ENCODE results near the gene GIMAP1. TPM values are rescaled to one million over a fixed set of nuclear protein-coding genes. Genes with fewer than 3 reads are reported as not detected.

Gene GIMAP1
- total RNA-seq, 1 experiment from 2014 or later, result 0.10 TPM

DNA sequence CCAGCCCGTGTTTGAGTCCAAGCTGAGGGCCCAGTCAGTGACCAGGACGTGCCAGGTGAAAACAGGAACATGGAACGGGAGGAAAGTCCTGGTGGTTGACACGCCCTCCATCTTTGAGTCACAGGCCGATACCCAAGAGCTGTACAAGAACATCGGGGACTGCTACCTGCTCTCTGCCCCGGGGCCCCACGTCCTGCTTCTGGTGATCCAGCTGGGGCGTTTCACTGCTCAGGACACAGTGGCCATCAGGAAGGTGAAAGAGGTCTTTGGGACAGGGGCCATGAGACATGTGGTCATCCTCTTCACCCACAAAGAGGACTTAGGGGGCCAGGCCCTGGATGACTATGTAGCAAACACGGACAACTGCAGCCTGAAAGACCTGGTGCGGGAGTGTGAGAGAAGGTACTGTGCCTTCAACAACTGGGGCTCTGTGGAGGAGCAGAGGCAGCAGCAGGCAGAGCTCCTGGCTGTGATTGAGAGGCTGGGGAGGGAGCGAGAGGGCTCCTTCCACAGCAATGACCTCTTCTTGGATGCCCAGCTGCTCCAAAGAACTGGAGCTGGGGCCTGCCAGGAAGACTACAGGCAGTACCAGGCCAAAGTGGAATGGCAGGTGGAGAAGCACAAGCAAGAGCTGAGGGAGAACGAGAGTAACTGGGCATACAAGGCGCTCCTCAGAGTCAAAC lies 26.0 kb downstream of the GIMAP1 start:
- Histone ChIP-seq H3K4me1 (ENCODE audit: control insufficient read depth in 1 of 2, insufficient read depth in 2 of 2, low read length in 2 of 2) (peaks cover 0 to 10% of the 10 kb centered on the region in 2 experiments; a peak in 3 of 4 replicates), H3K4me3 (replicated peaks in 1 of 2; ENCODE audit: low read depth in 1 of 2, low read length in 2 of 2) (no peak overlapping the region), H3K27ac (ENCODE audit: low read depth, low read length) (no peak overlapping the region), H3K9me2 (ENCODE audit: insufficient read depth) (no peaks in the 10 kb centered on the region), H3K9me3 (ENCODE audit: control insufficient read depth in 1 of 2, insufficient read depth in 1 of 2, low read depth in 1 of 2, low read length in 2 of 2) (no peaks in the 10 kb centered on the region), H3K4me2 (ENCODE audit: low read length) (no peak overlapping the region), H4K20me1 (ENCODE audit: insufficient read depth) (no peaks in the 10 kb centered on the region), H3K27me3 (ENCODE audit: insufficient read depth, low read length) (peaks cover 53% of the 10 kb centered on the region), H3K36me3 (ENCODE audit: control insufficient read depth in 1 of 2, insufficient read depth in 2 of 2, low read length in 2 of 2) (no peaks in the 10 kb centered on the region), H3K9ac (ENCODE audit: low read length) (no peak overlapping the region), H2AFZ (ENCODE audit: low read depth, low read length, poor library complexity, severe bottlenecking) (no peak overlapping the region), H3K79me2 (ENCODE audit: insufficient read depth, low read length) (no peaks in the 10 kb centered on the region)
- no peak for DNase-seq (ENCODE audit: low read depth, low spot score)
- TF ChIP-seq SRF (IDR thresholded peaks at IDR 0.05; ENCODE audit: low read depth) (no peak), EZH2phosphoT487 (IDR thresholded peaks at IDR 0.05; ENCODE audit: borderline replicate concordance) (no peak), SIN3A (IDR thresholded peaks at IDR 0.05; ENCODE audit: low read depth) (no peak), ZNF274 (IDR thresholded peaks at IDR 0.05; ENCODE audit: low read depth, low read length) (no peak), JUND (IDR thresholded peaks at IDR 0.05) (no peak), REST (IDR thresholded peaks at IDR 0.05; ENCODE audit: low read depth) (no peak), FOSL1 (IDR thresholded peaks at IDR 0.05; ENCODE audit: low read depth) (no peak), EGR1 (IDR thresholded peaks at IDR 0.05; ENCODE audit: low read depth) (no peak), RAD21 (IDR thresholded peaks at IDR 0.05; ENCODE audit: low read depth) (no peak), POLR2A (IDR thresholded peaks at IDR 0.05; ENCODE audit: borderline replicate concordance, extremely low read depth, insufficient read depth, insufficient read length) (no peak), ZFX (IDR thresholded peaks at IDR 0.05) (no peak), ATF3 (IDR thresholded peaks at IDR 0.05) (no peak), POLR2AphosphoS5 (IDR thresholded peaks at IDR 0.05; ENCODE audit: low read depth, low read length) (no peak), YY1 (IDR thresholded peaks at IDR 0.05; ENCODE audit: extremely low read depth, insufficient replicate concordance, low read depth, low read length) (no peak), SP1 (IDR thresholded peaks at IDR 0.05; ENCODE audit: low read depth) (no peak), CEBPB (IDR thresholded peaks at IDR 0.05; ENCODE audit: low read depth) (no peak)
- TF ChIP-seq, protein P1, sequence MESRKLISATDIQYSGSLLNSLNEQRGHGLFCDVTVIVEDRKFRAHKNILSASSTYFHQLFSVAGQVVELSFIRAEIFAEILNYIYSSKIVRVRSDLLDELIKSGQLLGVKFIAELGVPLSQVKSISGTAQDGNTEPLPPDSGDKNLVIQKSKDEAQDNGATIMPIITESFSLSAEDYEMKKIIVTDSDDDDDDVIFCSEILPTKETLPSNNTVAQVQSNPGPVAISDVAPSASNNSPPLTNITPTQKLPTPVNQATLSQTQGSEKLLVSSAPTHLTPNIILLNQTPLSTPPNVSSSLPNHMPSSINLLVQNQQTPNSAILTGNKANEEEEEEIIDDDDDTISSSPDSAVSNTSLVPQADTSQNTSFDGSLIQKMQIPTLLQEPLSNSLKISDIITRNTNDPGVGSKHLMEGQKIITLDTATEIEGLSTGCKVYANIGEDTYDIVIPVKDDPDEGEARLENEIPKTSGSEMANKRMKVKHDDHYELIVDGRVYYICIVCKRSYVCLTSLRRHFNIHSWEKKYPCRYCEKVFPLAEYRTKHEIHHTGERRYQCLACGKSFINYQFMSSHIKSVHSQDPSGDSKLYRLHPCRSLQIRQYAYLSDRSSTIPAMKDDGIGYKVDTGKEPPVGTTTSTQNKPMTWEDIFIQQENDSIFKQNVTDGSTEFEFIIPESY (IDR thresholded peaks at IDR 0.05; ENCODE audit: extremely low read depth, insufficient replicate concordance, low read length), result no peak
- TF ChIP-seq, protein P2, sequence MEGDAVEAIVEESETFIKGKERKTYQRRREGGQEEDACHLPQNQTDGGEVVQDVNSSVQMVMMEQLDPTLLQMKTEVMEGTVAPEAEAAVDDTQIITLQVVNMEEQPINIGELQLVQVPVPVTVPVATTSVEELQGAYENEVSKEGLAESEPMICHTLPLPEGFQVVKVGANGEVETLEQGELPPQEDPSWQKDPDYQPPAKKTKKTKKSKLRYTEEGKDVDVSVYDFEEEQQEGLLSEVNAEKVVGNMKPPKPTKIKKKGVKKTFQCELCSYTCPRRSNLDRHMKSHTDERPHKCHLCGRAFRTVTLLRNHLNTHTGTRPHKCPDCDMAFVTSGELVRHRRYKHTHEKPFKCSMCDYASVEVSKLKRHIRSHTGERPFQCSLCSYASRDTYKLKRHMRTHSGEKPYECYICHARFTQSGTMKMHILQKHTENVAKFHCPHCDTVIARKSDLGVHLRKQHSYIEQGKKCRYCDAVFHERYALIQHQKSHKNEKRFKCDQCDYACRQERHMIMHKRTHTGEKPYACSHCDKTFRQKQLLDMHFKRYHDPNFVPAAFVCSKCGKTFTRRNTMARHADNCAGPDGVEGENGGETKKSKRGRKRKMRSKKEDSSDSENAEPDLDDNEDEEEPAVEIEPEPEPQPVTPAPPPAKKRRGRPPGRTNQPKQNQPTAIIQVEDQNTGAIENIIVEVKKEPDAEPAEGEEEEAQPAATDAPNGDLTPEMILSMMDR (IDR thresholded peaks at IDR 0.05 in 2 of 3, conservative IDR thresholded peaks at IDR 0.05 in 1 of 3; ENCODE audit: borderline replicate concordance in 1 of 3, insufficient read depth in 1 of 3, low read depth in 2 of 3, low read length in 2 of 3), result no peak
- ATAC-seq, result no peak
- intact Hi-C loops (cut with micrococcal nuclease), result no loop called here
- no TSS peak for BruUV-seq (replicated peaks)
- POLR2A ChIA-PET, result no interaction called here
- RAD21 ChIA-PET (ENCODE audit: low non-redundant PET in 1 of 2, low total read pairs in 2 of 2, uncharacterized antibody in 2 of 2, unreplicated experiment in 2 of 2), result no interaction called here
- CTCF ChIA-PET, result no interaction called here

Measured in HCT116 (cell line).